Measurements from ENCODE around the gene PRKCB. TPM values are rescaled to one million over a fixed set of nuclear protein-coding genes. Genes with fewer than 3 reads are reported as not detected.
A peak's percentile ranks its signal among the peaks of the same experiment; 100 is the strongest.

Gene PRKCB
- total RNA-seq, 2 experiments from 2014 or later, result 101 to 105 TPM

DNA sequence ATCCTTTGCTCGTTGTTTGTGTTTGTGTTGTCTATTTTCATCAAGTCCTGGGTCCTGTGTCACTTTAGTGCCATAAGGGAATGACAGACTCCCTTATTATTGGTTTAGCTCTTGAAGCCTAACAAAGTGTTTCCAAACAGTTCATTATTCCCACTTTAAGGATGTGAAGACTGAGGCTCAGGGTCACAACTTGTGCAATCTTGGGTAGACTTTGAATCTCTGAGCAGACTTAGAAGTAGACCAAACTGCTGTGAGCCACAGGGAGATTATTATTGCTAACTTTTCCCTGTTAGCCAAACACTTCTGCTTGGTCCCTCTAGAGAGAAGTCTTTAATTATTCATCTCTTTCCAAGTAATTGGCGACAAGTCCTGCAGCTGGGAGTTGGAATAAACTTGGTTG, 31.8 kb downstream of the PRKCB start:
- Mint-ChIP-seq H3K9me3 (ENCODE audit: insufficient read depth) (no peaks in the 10 kb centered on the region), H3K36me3 (ENCODE audit: low read depth) (peaks cover 51% of the 10 kb centered on the region), H3K27me3 (ENCODE audit: low read depth) (no peaks in the 10 kb centered on the region), H3K4me3 (no peak overlapping the region), H3K27ac (no peak overlapping the region), H3K4me1 (ENCODE audit: low read depth) (peaks cover 84% of the 10 kb centered on the region)
- POLR2A ChIA-PET, result no interaction called here
- DNase-seq (no peak), ATAC-seq (no peak)
- CTCF ChIA-PET, result no interaction called here

DNA sequence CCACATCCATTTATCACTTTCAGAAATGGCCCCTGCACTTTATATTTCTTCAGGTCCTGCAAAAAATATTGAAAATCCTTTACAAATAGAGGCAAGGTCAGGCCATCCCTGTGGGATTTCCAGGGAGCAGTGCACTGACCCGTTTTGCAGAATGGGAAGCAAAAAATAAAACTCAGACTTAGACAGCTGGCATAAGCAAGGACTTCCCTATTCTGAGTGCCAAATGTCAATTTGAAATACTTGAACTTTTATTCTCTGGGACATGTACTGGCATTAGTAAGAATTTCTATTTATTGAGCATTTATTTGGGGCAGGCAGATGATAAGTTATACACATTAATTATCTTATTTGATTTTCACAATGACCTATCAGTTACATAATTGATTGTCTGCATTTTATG, 32.4 kb downstream of the PRKCB start:
- ATAC-seq (no peak), DNase-seq (no peak)
- ChIA-PET POLR2A (interaction anchor here (1.2 kb wide), 1 partner anchor 23 kb away, joined by 3 read pairs; no protein-coding TSS in a partner anchor), CTCF (interaction anchor here (1.1 to 1.4 kb wide), 2 partner anchors 15 to 142 kb away, joined by 3 to 10 read pairs; no protein-coding TSS in a partner anchor)
- Mint-ChIP-seq H3K27ac (no peak overlapping the region), H3K36me3 (ENCODE audit: low read depth) (peaks cover 51% of the 10 kb centered on the region), H3K9me3 (ENCODE audit: insufficient read depth) (no peaks in the 10 kb centered on the region), H3K4me3 (no peak overlapping the region), H3K27me3 (ENCODE audit: low read depth) (no peaks in the 10 kb centered on the region), H3K4me1 (ENCODE audit: low read depth) (peaks cover 82% of the 10 kb centered on the region)

DNA sequence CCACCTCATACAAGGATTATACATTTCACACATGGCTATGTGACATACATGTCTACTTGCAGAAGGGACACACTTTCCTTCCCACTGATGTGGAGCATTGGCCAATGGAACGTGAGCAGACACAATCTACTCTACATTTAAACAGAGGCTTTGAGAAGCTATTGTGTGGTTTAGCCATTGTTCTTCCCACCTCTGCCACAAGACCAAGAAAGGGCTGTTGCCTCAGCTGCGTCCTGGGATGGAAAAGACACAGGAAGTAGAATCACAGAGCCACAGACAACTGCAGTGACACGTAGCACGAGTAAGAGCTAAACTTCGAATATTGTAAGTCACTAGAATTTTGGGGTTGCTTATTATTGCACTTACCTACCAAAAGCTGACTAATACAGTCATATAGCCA, 33.3 kb downstream of the PRKCB start:
- H3K36me3 Mint-ChIP-seq (ENCODE audit: low read depth), result peaks cover 56% of the 10 kb centered on the region
- peak; percentile 80 for ATAC-seq
- H3K4me1 Mint-ChIP-seq (ENCODE audit: low read depth), result peaks cover 81% of the 10 kb centered on the region

DNA sequence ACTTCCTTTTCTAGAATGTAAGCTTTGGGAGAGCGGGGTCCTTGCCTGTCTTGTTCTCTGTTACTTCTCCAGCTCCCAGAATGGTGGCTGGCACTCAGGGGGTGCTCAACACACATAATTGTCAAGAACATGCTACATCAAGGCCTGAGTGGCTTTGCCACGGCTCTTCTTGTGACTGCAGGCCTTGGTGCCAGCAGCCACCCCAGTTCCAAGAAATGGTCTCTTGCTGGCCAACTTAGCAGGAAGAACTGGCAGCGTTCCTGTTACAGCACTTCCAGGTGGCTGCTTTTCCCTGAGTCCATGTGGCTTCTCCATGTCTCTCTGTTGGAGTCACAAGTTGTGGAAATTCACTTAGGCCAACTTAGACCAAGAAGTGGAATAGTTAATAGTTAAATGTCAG, 36.1 kb downstream of the PRKCB start:
- peak overlapping the region; percentile 46 for H3K27ac Mint-ChIP-seq

More for the DNA sequence above, 33.3 kb downstream of the PRKCB start:
- Mint-ChIP-seq H3K4me3 (peak overlapping the region; percentile 2), H3K9me3 (ENCODE audit: insufficient read depth) (no peaks in the 10 kb centered on the region), H3K27me3 (ENCODE audit: low read depth) (no peaks in the 10 kb centered on the region), H3K27ac (peak overlapping the region; percentile 66)
- peak; percentile 65 for DNase-seq
- CTCF ChIA-PET, result interaction anchor here (1.1 to 1.4 kb wide), 5 partner anchors 9 to 141 kb away, joined by 3 to 10 read pairs (median 6); no protein-coding TSS in a partner anchor
- POLR2A ChIA-PET, result interaction anchor here (0.5 to 1.2 kb wide), 4 partner anchors 8 to 1354 kb away, joined by 3 to 6 read pairs (median 3); no protein-coding TSS in a partner anchor

DNA sequence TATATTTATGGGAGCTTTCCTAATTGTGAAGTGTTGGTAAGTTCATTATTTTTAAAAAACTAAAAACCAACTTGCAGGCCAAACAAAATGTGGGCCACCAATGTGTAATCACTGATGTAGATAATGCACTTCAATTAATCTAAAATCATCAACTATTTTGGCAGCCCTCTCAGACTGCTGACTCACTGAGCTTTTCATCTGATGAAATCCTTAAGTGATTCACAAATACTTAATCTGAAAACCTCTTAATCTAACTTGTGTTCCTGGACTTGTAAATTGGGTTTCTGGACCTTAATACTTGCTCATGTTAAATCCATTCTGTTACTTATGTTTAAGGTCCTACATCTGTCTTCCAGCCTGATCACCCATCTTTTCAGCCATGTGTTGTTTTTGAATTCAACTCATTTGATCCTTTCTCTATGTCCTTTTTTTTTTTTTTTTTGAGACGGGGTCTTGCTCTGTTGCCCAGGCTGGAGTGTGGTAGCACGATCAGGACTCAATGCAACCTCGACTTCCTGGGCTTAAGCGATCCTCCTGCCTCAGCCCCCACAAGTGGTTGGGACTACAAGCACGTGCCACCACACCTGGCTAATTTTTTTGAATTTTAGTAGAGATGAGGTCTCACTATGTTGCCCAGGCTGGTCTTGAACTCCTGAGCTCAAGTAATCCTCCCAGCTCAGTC, 39.0 kb downstream of the PRKCB start:
- peak overlapping the region; percentile 76 for H3K27ac Mint-ChIP-seq
- H3K4me1 Mint-ChIP-seq (ENCODE audit: low read depth), result peaks cover 77% of the 10 kb centered on the region
- ChIA-PET POLR2A (interaction anchor here (0.7 kb wide), 2 partner anchors 32 to 808 kb away, joined by 3 read pairs; no protein-coding TSS in a partner anchor), CTCF (interaction anchor here (0.7 to 2.2 kb wide), 6 partner anchors 30 to 139 kb away, joined by 3 to 8 read pairs (median 4); no protein-coding TSS in a partner anchor)
- H3K4me3 Mint-ChIP-seq, result no peak overlapping the region
- H3K36me3 Mint-ChIP-seq (ENCODE audit: low read depth), result peaks cover 45% of the 10 kb centered on the region
- no peak for DNase-seq
- H3K27me3 Mint-ChIP-seq (ENCODE audit: low read depth), result no peaks in the 10 kb centered on the region
- H3K9me3 Mint-ChIP-seq (ENCODE audit: insufficient read depth), result no peaks in the 10 kb centered on the region
- no peak for ATAC-seq

More for the DNA sequence above, 36.1 kb downstream of the PRKCB start:
- Mint-ChIP-seq H3K36me3 (ENCODE audit: low read depth) (peaks cover 55% of the 10 kb centered on the region), H3K4me3 (no peak overlapping the region), H3K27me3 (ENCODE audit: low read depth) (no peaks in the 10 kb centered on the region), H3K4me1 (ENCODE audit: low read depth) (peaks cover 80% of the 10 kb centered on the region), H3K9me3 (ENCODE audit: insufficient read depth) (no peaks in the 10 kb centered on the region)
- POLR2A ChIA-PET, result interaction anchor here (0.7 kb wide), 2 partner anchors 35 to 42 kb away, joined by 3 read pairs; no protein-coding TSS in a partner anchor
- CTCF ChIA-PET, result interaction anchor here (1.6 to 2.1 kb wide), 2 partner anchors 138 kb away, joined by 8 to 9 read pairs; no protein-coding TSS in a partner anchor
- no peak for ATAC-seq
- no peak for DNase-seq

DNA sequence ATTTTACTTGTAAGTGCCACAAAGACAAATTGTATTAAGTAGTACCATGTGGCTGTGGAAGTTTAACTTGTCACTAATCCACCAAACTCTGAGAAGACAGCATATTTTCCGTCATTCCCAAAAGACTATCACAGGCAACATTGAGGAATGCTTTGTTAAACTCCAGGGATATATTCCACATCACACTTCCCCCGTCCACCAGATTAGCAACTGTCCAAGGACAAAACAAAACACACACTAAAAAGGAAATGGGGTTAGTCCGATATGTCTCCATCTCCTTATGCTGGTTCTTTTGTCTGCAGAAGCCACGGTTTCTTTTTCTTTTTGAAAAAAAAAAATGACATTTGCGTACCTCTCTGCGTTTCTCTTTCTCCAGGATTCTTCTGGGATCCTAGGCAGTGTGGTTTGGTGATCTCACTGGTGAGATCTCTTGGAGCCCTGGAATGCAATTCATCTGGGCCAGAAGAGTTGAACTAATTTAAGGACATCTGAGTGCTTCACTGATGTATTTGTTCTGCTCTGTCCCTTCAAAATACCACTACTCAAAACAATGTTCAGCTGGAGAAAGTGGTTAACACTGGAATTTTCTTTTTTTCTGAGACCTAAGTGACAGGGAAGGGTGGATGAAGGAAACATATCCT, 40.6 kb downstream of the PRKCB start:
- no peaks in the 10 kb centered on the region for H3K9me3 Mint-ChIP-seq (ENCODE audit: insufficient read depth)
- H3K4me1 Mint-ChIP-seq (ENCODE audit: low read depth), result peaks cover 78% of the 10 kb centered on the region
- no peak for ATAC-seq
- DNase-seq, result no peak
- H3K36me3 Mint-ChIP-seq (ENCODE audit: low read depth), result peaks cover 33% of the 10 kb centered on the region
- POLR2A ChIA-PET, result no interaction called here
- H3K27me3 Mint-ChIP-seq (ENCODE audit: low read depth), result no peaks in the 10 kb centered on the region
- CTCF ChIA-PET, result interaction anchor here (0.9 to 4.3 kb wide), 11 partner anchors 9 to 160 kb away, joined by 3 to 85 read pairs (median 6); no protein-coding TSS in a partner anchor
- H3K4me3 Mint-ChIP-seq, result no peak overlapping the region
- H3K27ac Mint-ChIP-seq, result no peak overlapping the region

DNA sequence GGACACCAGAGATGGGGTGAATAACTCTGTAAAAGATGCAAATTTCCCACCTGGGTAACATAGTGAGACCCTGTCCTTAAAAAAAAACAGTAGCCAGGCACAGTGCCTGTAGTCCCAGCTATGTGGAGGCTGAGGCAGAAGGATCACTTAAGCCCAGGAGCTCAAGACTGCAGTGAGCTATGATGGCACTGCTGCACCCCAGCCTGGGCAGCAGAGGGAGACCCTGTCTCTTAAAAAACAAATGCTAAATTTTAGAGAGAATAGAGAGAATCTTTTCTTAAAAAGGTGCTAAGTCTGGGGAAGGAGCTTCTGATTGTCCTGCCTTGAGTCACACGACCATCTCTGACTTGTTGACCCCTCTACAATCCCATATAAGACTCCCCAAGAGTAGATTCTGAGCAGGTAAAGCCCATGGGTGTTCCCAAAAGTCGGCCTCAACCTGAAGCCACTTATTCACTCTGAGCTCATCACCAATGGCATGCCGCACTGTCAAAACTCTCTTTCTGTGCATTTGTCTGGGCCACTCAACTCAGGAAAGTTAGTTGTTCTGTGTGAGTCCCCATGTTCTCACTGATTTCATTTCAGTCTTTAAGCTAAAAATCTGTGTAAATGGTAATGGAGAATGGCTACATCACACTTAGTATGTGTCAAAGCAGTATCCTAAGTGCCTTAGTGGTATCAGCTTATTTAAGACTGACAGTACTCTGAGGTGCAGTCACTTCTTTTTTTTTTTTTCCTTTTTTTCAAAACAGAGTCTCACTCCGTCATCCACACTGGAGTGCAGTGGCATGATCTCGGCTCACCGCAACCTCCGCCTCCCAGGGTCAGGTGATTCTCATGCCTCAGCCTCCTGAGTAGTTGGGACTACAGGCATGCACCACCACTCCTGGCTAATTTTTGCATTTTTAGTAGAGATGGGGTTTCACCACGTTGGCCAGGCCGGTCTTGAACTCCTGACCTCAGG, 41.6 kb downstream of the PRKCB start:
- Mint-ChIP-seq H3K27ac (no peak overlapping the region), H3K27me3 (ENCODE audit: low read depth) (no peaks in the 10 kb centered on the region), H3K4me1 (ENCODE audit: low read depth) (peaks cover 78% of the 10 kb centered on the region), H3K4me3 (no peak overlapping the region), H3K36me3 (ENCODE audit: low read depth) (peaks cover 32% of the 10 kb centered on the region), H3K9me3 (ENCODE audit: insufficient read depth) (no peaks in the 10 kb centered on the region)
- DNase-seq (no peak), ATAC-seq (no peak)
- ChIA-PET POLR2A (interaction anchor here (1.0 to 2.3 kb wide), 2 partner anchors 8 to 14 kb away, joined by 6 read pairs; no protein-coding TSS in a partner anchor), CTCF (interaction anchor here (0.6 to 4.3 kb wide), 21 partner anchors 8 to 648 kb away, joined by 3 to 85 read pairs (median 4); no protein-coding TSS in a partner anchor)

DNA sequence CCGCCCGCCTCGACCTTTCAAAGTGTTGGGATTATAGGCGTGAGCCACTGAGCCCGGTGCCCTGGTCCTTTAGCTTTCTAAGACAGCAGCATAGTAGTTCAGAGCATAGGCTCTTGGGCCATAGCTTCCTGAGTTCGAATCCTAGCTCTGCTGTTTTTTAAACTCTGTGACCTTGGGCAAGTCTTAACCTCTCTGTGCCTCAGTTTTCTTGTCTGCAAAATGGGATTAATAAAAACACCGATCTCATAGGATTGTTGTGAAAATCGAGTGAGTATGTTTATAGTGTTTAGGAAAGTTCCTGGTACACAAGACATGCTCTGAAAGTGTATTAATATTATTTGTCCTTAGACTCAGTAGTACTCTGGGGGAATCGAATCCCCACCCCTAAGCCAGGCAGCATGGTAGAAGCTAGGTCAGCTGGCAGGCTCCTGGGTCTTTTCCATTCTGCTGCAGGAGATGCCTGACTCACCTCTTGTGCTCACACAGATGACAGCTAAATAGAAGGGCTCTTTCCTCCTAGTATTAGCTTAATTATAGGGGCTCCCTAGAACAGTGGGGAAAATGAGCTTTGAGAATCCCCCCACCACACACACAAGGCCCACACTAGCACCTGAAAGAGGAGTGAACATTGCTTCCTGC, 44.1 kb downstream of the PRKCB start:
- ATAC-seq (no peak), DNase-seq (no peak)
- H3K36me3 Mint-ChIP-seq (ENCODE audit: low read depth), result peaks cover 40% of the 10 kb centered on the region
- no peaks in the 10 kb centered on the region for H3K9me3 Mint-ChIP-seq (ENCODE audit: insufficient read depth)
- no peaks in the 10 kb centered on the region for H3K27me3 Mint-ChIP-seq (ENCODE audit: low read depth)
- H3K4me3 Mint-ChIP-seq, result no peak overlapping the region
- CTCF ChIA-PET, result interaction anchor here (0.6 to 4.3 kb wide), 15 partner anchors 10 to 235 kb away, joined by 3 to 85 read pairs (median 4); no protein-coding TSS in a partner anchor
- peaks cover 84% of the 10 kb centered on the region for H3K4me1 Mint-ChIP-seq (ENCODE audit: low read depth)
- H3K27ac Mint-ChIP-seq, result peak overlapping the region; percentile 76
- POLR2A ChIA-PET, result interaction anchor here (0.7 to 0.8 kb wide), 2 partner anchors 12 to 14 kb away, joined by 3 read pairs; no protein-coding TSS in a partner anchor

DNA sequence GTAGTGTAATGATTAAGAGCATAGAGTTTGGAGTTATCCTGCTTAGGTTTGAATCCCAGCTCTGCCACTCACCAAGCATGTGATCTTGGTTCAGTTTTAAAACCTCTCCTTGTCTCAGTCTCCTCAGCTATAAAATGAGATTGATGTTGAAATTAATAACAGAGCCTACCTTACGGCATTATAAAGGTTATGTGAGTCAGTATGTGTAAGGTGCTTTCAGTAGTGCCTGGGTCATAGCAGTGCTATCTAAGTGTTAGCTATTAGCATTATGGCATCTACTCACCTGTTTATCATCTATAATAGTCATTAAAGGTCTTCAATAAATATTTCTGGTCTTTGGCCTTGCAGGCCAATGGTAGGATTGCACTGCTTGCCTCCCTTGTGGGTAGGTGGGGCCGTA, 53.4 kb downstream of the PRKCB start:
- ChIA-PET POLR2A (no interaction called here), CTCF (interaction anchor here (1.1 to 2.6 kb wide), 3 partner anchors 9 to 121 kb away, joined by 3 to 11 read pairs (median 6); no protein-coding TSS in a partner anchor)
- Mint-ChIP-seq H3K27ac (peak overlapping the region; percentile 19), H3K9me3 (ENCODE audit: insufficient read depth) (no peaks in the 10 kb centered on the region), H3K4me1 (ENCODE audit: low read depth) (peaks cover 12% of the 10 kb centered on the region), H3K4me3 (no peak overlapping the region), H3K27me3 (ENCODE audit: low read depth) (no peaks in the 10 kb centered on the region), H3K36me3 (ENCODE audit: low read depth) (peaks cover 45% of the 10 kb centered on the region)
- no peak for DNase-seq
- ATAC-seq, result no peak

DNA sequence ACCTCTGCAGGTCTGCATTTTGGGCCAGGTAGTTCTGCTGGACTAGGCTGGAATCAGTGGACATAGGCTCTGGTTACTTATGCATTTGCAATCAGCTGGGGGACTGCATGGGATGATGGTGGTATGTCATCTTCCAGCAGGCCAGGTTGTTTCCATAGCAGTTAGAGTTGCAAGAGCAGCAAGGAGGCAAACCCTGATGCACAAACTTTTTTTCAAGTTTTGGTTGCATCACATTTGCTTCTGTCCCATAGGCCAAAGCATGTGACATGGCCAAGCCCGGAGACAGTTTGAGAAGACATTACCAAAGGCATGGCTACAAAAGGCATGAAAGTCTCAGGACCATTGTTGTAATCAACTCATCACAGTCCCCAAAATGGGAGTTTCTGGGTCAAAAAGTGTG, 58.2 kb downstream of the PRKCB start:
- ChIA-PET POLR2A (no interaction called here), CTCF (interaction anchor here (0.9 to 2.0 kb wide), 2 partner anchors 90 to 91 kb away, joined by 3 to 6 read pairs; no protein-coding TSS in a partner anchor)
- Mint-ChIP-seq H3K9me3 (ENCODE audit: insufficient read depth) (no peaks in the 10 kb centered on the region), H3K36me3 (ENCODE audit: low read depth) (peaks cover 39% of the 10 kb centered on the region), H3K4me1 (ENCODE audit: low read depth) (peaks cover 31% of the 10 kb centered on the region), H3K27me3 (ENCODE audit: low read depth) (no peaks in the 10 kb centered on the region), H3K27ac (no peak overlapping the region), H3K4me3 (no peak overlapping the region)
- ATAC-seq (no peak), DNase-seq (no peak)
